A673 (cell line): ENCODE measurements around the gene PCTP. TPM values are rescaled to one million over a fixed set of nuclear protein-coding genes. Genes with fewer than 3 reads are reported as not detected.
A peak's percentile ranks its signal among the peaks of the same experiment; 100 is the strongest.

ENCODE experiments used
- BruUV-seq: library from RNA; stranded (reverse); fragments of 400-500 nt; replicated peaks from 2 replicates; lab custom pipeline; 2021; lab: Mats Ljungman, UMichigan
- CTCF ChIA-PET: fragments of 300-600 bp; sonication (Branson Sonifier 250); formaldehyde crosslinking; loops from one replicate; lab custom pipeline; 2022; ENCODE audit warnings: antibody characterized with exemption; lab: Charles Lee
- POLR2A ChIA-PET: fragments of 300-600 bp; sonication (Branson Sonifier 250); formaldehyde crosslinking; loops from one replicate; lab custom pipeline; 2022; ENCODE audit warnings: antibody characterized with exemption; ENCODE audit not compliant: low non-redundant PET; lab: Charles Lee
- DNase-seq: peaks from one replicate; pipeline ENCODE4 v3.0.0-alpha.2; 2015; ENCODE audit warnings: low spot score
- H3K27ac ChIP-seq: fragments of 200-600 bp; sonication (generic); 2 replicates; pipeline ENCODE4 v1.5.1; 2016; ENCODE audit warnings: mixed run types, low read depth, mild to moderate bottlenecking, mixed read lengths, antibody characterized with exemption, low read length; ENCODE audit not compliant: poor library complexity, severe bottlenecking
- H3K27me3 ChIP-seq: fragments of 200-600 bp; sonication (generic); replicated peaks from 2 replicates; pipeline ENCODE4 v1.6.1; 2017; ENCODE audit warnings: mixed run types, low read depth, mild to moderate bottlenecking, mixed read lengths, antibody characterized with exemption, low read length; ENCODE audit not compliant: insufficient read depth, poor library complexity
- H3K36me3 ChIP-seq: fragments of 200-600 bp; sonication (generic); 2 replicates; pipeline ENCODE4 v1.6.1; 2016; ENCODE audit warnings: mixed run types, mild to moderate bottlenecking, mixed read lengths, antibody characterized with exemption, low read length; ENCODE audit not compliant: insufficient read depth, poor library complexity, severe bottlenecking
- H3K4me1 ChIP-seq: fragments of 200-600 bp; sonication (generic); 2 replicates; pipeline ENCODE4 v1.6.1; 2017; ENCODE audit warnings: mixed run types, mild to moderate bottlenecking, mixed read lengths, antibody characterized with exemption, low read length; ENCODE audit not compliant: insufficient read depth, poor library complexity, severe bottlenecking
- H3K4me3 ChIP-seq: fragments of 200-600 bp; sonication (generic); 2 replicates; pipeline ENCODE4 v1.5.1; 2016; ENCODE audit warnings: low read depth, mixed run types, mild to moderate bottlenecking, mixed read lengths, low read length; ENCODE audit not compliant: poor library complexity, severe bottlenecking
- H3K9me3 ChIP-seq: fragments of 200-600 bp; sonication (generic); 2 replicates; pipeline ENCODE4 v1.6.1; 2016; ENCODE audit warnings: mixed run types, low read depth, mild to moderate bottlenecking, mixed read lengths, antibody characterized with exemption, low read length; ENCODE audit not compliant: poor library complexity, severe bottlenecking
- CTCF ChIP-seq: fragments of 300-800, 200-600 bp; sonication (generic); conservative IDR thresholded peaks from 2 replicates; pipeline ENCODE4 v1.5.1; 2017; ENCODE audit warnings: low read depth, mild to moderate bottlenecking, antibody characterized with exemption, low read length, moderate library complexity, mixed read lengths
- EZH2 ChIP-seq: fragments of 200-600 bp; sonication (generic); IDR thresholded peaks from 2 replicates; pipeline ENCODE4 v1.6.1; 2017; ENCODE audit warnings: borderline replicate concordance, low read depth, mild to moderate bottlenecking, mixed read lengths, antibody characterized with exemption, low read length; ENCODE audit not compliant: poor library complexity, severe bottlenecking
- intact Hi-C: fragments of 100-400 bp; cut with micrococcal nuclease; formaldehyde crosslinking; loops from one replicate; pipeline ENCODE4 v1.10.0; 2022; ENCODE audit not compliant: unreplicated experiment
- total RNA-seq: library from RNA; stranded (reverse); gene quantifications from 2 replicates; pipeline ENCODE4 v1.2.3, GENCODE V29; 2021

The PCTP gene
- total RNA-seq, 1 experiment from 2014 or later, result 6.4 TPM

GRCh38 chr17:55723488-55723848 is 27.4 kb upstream of the PCTP start:
- Histone ChIP-seq H3K9me3 (no peaks in the 10 kb centered on the region), H3K36me3 (peaks cover 6% of the 10 kb centered on the region), H3K4me1 (peaks cover 59% of the 10 kb centered on the region), H3K4me3 (peak overlapping the region; percentile 40), H3K27me3 (no peaks in the 10 kb centered on the region), H3K27ac (no peak overlapping the region)
- ChIA-PET POLR2A (no interaction called here), CTCF (interaction anchor here (0.6 kb wide), 1 partner anchor 47 kb away, joined by 3 read pairs; no protein-coding TSS in a partner anchor)
- TF ChIP-seq CTCF (no peak), EZH2 (no peak)
- intact Hi-C loops, result no loop called here
- no TSS peak for BruUV-seq
- no peak for DNase-seq

- H3K36me3 ChIP-seq, result no peaks in the 10 kb centered on the region
- ChIA-PET CTCF (no interaction called here), POLR2A (no interaction called here)
- H3K27me3 ChIP-seq, result no peaks in the 10 kb centered on the region
- H3K9me3 ChIP-seq, result no peaks in the 10 kb centered on the region
- peak; percentile 64 for DNase-seq
- H3K4me3 ChIP-seq, result no peak overlapping the region
- no TSS peak for BruUV-seq
- intact Hi-C loops, result no loop called here
- no peak overlapping the region for H3K27ac ChIP-seq
- peaks cover 73% of the 10 kb centered on the region for H3K4me1 ChIP-seq
- TF ChIP-seq EZH2, result no peak
- TF ChIP-seq CTCF, result no peak
These were observed 24.4 kb upstream of the PCTP start for GRCh38 chr17:55726440-55726839.

- TF ChIP-seq EZH2 (no peak), CTCF (no peak)
- H3K4me1 ChIP-seq, result peaks cover 73% of the 10 kb centered on the region
- H3K9me3 ChIP-seq, result no peaks in the 10 kb centered on the region
- intact Hi-C loops, result no loop called here
- no peak for DNase-seq
- H3K27ac ChIP-seq, result no peak overlapping the region
- no TSS peak for BruUV-seq
- H3K4me3 ChIP-seq, result no peak overlapping the region
- no peaks in the 10 kb centered on the region for H3K27me3 ChIP-seq
- no peaks in the 10 kb centered on the region for H3K36me3 ChIP-seq
- CTCF ChIA-PET, result no interaction called here
- POLR2A ChIA-PET, result no interaction called here
These were observed 23.6 kb upstream of the PCTP start for GRCh38 chr17:55727275-55727674.
